ENCODE data around the gene FAM32A.

FAM32A gene

GRCh38 chr19:16153582-16154336, 31.5 kb upstream of the FAM32A start:
- Histone ChIP-seq H3K36me3 (ENCODE audit: control insufficient read depth, insufficient read depth, low read length, severe bottlenecking) (no peaks in the 10 kb centered on the region), H3K9ac (ENCODE audit: low read length) (no peak overlapping the region), H3K4me1 (ENCODE audit: control insufficient read depth, insufficient read depth, low read length) (no peaks in the 10 kb centered on the region), H3K9me3 (ENCODE audit: control insufficient read depth, low read length) (no peaks in the 10 kb centered on the region), H3K27me3 (replicated peaks; ENCODE audit: control insufficient read depth, insufficient read depth, low read length) (peaks cover 10% of the 10 kb centered on the region), H3K4me3 (ENCODE audit: low read length) (no peak overlapping the region)
- no peak for DNase-seq (ENCODE audit: low read depth)

GRCh38 chr19:16154557-16154956, 30.7 kb upstream of the FAM32A start:
- no peaks in the 10 kb centered on the region for H3K9me3 ChIP-seq (ENCODE audit: control insufficient read depth, low read length)
- H3K36me3 ChIP-seq (ENCODE audit: control insufficient read depth, insufficient read depth, low read length, severe bottlenecking), result no peaks in the 10 kb centered on the region
- H3K4me3 ChIP-seq (ENCODE audit: low read length), result no peak overlapping the region
- H3K27me3 ChIP-seq (replicated peaks; ENCODE audit: control insufficient read depth, insufficient read depth, low read length), result peaks cover 10% of the 10 kb centered on the region
- no peaks in the 10 kb centered on the region for H3K4me1 ChIP-seq (ENCODE audit: control insufficient read depth, insufficient read depth, low read length)
- DNase-seq (ENCODE audit: low read depth), result no peak
- no peak overlapping the region for H3K9ac ChIP-seq (ENCODE audit: low read length)

- Histone ChIP-seq H3K36me3 (ENCODE audit: control insufficient read depth, insufficient read depth, low read length, severe bottlenecking) (no peaks in the 10 kb centered on the region), H3K4me1 (ENCODE audit: control insufficient read depth, insufficient read depth, low read length) (no peaks in the 10 kb centered on the region), H3K9ac (ENCODE audit: low read length) (no peak overlapping the region), H3K4me3 (ENCODE audit: low read length) (no peak overlapping the region), H3K27me3 (replicated peaks; ENCODE audit: control insufficient read depth, insufficient read depth, low read length) (peaks cover 10% of the 10 kb centered on the region), H3K9me3 (ENCODE audit: control insufficient read depth, low read length) (no peaks in the 10 kb centered on the region)
- no peak for DNase-seq (ENCODE audit: low read depth)
Observed at GRCh38 chr19:16155128-16155527, 30.1 kb upstream of the FAM32A start.

GRCh38 chr19:16156904-16157303, 28.3 kb upstream of the FAM32A start:
- Histone ChIP-seq H3K9ac (ENCODE audit: low read length) (no peak overlapping the region), H3K9me3 (ENCODE audit: control insufficient read depth, low read length) (no peaks in the 10 kb centered on the region), H3K36me3 (ENCODE audit: control insufficient read depth, insufficient read depth, low read length, severe bottlenecking) (no peaks in the 10 kb centered on the region), H3K4me1 (ENCODE audit: control insufficient read depth, insufficient read depth, low read length) (peaks cover 6% of the 10 kb centered on the region), H3K27me3 (replicated peaks; ENCODE audit: control insufficient read depth, insufficient read depth, low read length) (peaks cover 10% of the 10 kb centered on the region), H3K4me3 (ENCODE audit: low read length) (no peak overlapping the region)
- no peak for DNase-seq (ENCODE audit: low read depth)

- Histone ChIP-seq H3K9ac (ENCODE audit: low read length) (no peak overlapping the region), H3K4me3 (ENCODE audit: low read length) (no peak overlapping the region), H3K9me3 (ENCODE audit: control insufficient read depth, low read length) (no peaks in the 10 kb centered on the region), H3K4me1 (ENCODE audit: control insufficient read depth, insufficient read depth, low read length) (peaks cover 6% of the 10 kb centered on the region), H3K36me3 (ENCODE audit: control insufficient read depth, insufficient read depth, low read length, severe bottlenecking) (no peaks in the 10 kb centered on the region), H3K27me3 (replicated peaks; ENCODE audit: control insufficient read depth, insufficient read depth, low read length) (peaks cover 10% of the 10 kb centered on the region)
- no peak for DNase-seq (ENCODE audit: low read depth)
Observed at GRCh38 chr19:16157601-16158000, 27.6 kb upstream of the FAM32A start.

GRCh38 chr19:16159655-16160054, 25.6 kb upstream of the FAM32A start:
- peaks cover 10% of the 10 kb centered on the region for H3K27me3 ChIP-seq (replicated peaks; ENCODE audit: control insufficient read depth, insufficient read depth, low read length)
- H3K4me1 ChIP-seq (ENCODE audit: control insufficient read depth, insufficient read depth, low read length), result peaks cover 6% of the 10 kb centered on the region

GRCh38 chr19:16160445-16160942, 24.7 kb upstream of the FAM32A start:
- no peaks in the 10 kb centered on the region for H3K9me3 ChIP-seq (ENCODE audit: control insufficient read depth, low read length)
- DNase-seq (ENCODE audit: low read depth), result no peak
- H3K4me1 ChIP-seq (ENCODE audit: control insufficient read depth, insufficient read depth, low read length), result peaks cover 6% of the 10 kb centered on the region
- no peak overlapping the region for H3K4me3 ChIP-seq (ENCODE audit: low read length)
- H3K9ac ChIP-seq (ENCODE audit: low read length), result no peak overlapping the region
- H3K36me3 ChIP-seq (ENCODE audit: control insufficient read depth, insufficient read depth, low read length, severe bottlenecking), result no peaks in the 10 kb centered on the region
- H3K27me3 ChIP-seq (replicated peaks; ENCODE audit: control insufficient read depth, insufficient read depth, low read length), result peaks cover 6% of the 10 kb centered on the region

More at GRCh38 chr19:16159655-16160054, 25.6 kb upstream of the FAM32A start:
- Histone ChIP-seq H3K9me3 (ENCODE audit: control insufficient read depth, low read length) (no peaks in the 10 kb centered on the region), H3K9ac (ENCODE audit: low read length) (no peak overlapping the region), H3K36me3 (ENCODE audit: control insufficient read depth, insufficient read depth, low read length, severe bottlenecking) (no peaks in the 10 kb centered on the region), H3K4me3 (ENCODE audit: low read length) (no peak overlapping the region)
- no peak for DNase-seq (ENCODE audit: low read depth)

GRCh38 chr19:16160943-16161560, 24.2 kb upstream of the FAM32A start:
- Histone ChIP-seq H3K27me3 (replicated peaks; ENCODE audit: control insufficient read depth, insufficient read depth, low read length) (no peaks in the 10 kb centered on the region), H3K4me3 (ENCODE audit: low read length) (no peak overlapping the region), H3K9me3 (ENCODE audit: control insufficient read depth, low read length) (no peaks in the 10 kb centered on the region), H3K9ac (ENCODE audit: low read length) (no peak overlapping the region), H3K36me3 (ENCODE audit: control insufficient read depth, insufficient read depth, low read length, severe bottlenecking) (no peaks in the 10 kb centered on the region), H3K4me1 (ENCODE audit: control insufficient read depth, insufficient read depth, low read length) (peaks cover 6% of the 10 kb centered on the region)
- peak; percentile 57 for DNase-seq (ENCODE audit: low read depth)

- no peaks in the 10 kb centered on the region for H3K36me3 ChIP-seq (ENCODE audit: control insufficient read depth, insufficient read depth, low read length, severe bottlenecking)
- DNase-seq (ENCODE audit: low read depth), result peak; percentile 67
- H3K4me1 ChIP-seq (ENCODE audit: control insufficient read depth, insufficient read depth, low read length), result peaks cover 6% of the 10 kb centered on the region
- H3K4me3 ChIP-seq (ENCODE audit: low read length), result no peak overlapping the region
- H3K9ac ChIP-seq (ENCODE audit: low read length), result no peak overlapping the region
- no peaks in the 10 kb centered on the region for H3K9me3 ChIP-seq (ENCODE audit: control insufficient read depth, low read length)
- no peaks in the 10 kb centered on the region for H3K27me3 ChIP-seq (replicated peaks; ENCODE audit: control insufficient read depth, insufficient read depth, low read length)
Observed at GRCh38 chr19:16161840-16162239, 23.4 kb upstream of the FAM32A start.

- no peak overlapping the region for H3K4me3 ChIP-seq (ENCODE audit: low read length)
- DNase-seq (ENCODE audit: low read depth), result no peak
- no peaks in the 10 kb centered on the region for H3K27me3 ChIP-seq (replicated peaks; ENCODE audit: control insufficient read depth, insufficient read depth, low read length)
- H3K36me3 ChIP-seq (ENCODE audit: control insufficient read depth, insufficient read depth, low read length, severe bottlenecking), result no peaks in the 10 kb centered on the region
- peaks cover 6% of the 10 kb centered on the region for H3K4me1 ChIP-seq (ENCODE audit: control insufficient read depth, insufficient read depth, low read length)
- no peaks in the 10 kb centered on the region for H3K9me3 ChIP-seq (ENCODE audit: control insufficient read depth, low read length)
- no peak overlapping the region for H3K9ac ChIP-seq (ENCODE audit: low read length)
Observed at GRCh38 chr19:16164222-16164890, 20.9 kb upstream of the FAM32A start.

- Histone ChIP-seq H3K9ac (ENCODE audit: low read length) (no peak overlapping the region), H3K27me3 (replicated peaks; ENCODE audit: control insufficient read depth, insufficient read depth, low read length) (peaks cover 4% of the 10 kb centered on the region), H3K9me3 (ENCODE audit: control insufficient read depth, low read length) (no peaks in the 10 kb centered on the region), H3K4me3 (ENCODE audit: low read length) (no peak overlapping the region), H3K36me3 (ENCODE audit: control insufficient read depth, insufficient read depth, low read length, severe bottlenecking) (no peaks in the 10 kb centered on the region), H3K4me1 (ENCODE audit: control insufficient read depth, insufficient read depth, low read length) (peaks cover under 1% of the 10 kb centered on the region)
- DNase-seq (ENCODE audit: low read depth), result no peak
Observed at GRCh38 chr19:16166417-16166816, 18.8 kb upstream of the FAM32A start.

All from adipocyte (in vitro differentiated cells).